C4-2B (cell line): ENCODE results near the gene GALNT9.

ENCODE experiments used
- H3K27ac ChIP-seq: fragments of 450-650 bp; 2 replicates; pipeline ENCODE4 v1.5.1; 2017
- ZFX ChIP-seq: fragments of 450-650 bp; IDR thresholded peaks from 2 replicates; pipeline ENCODE4 v1.6.1; 2017
- TF ChIP-seq, protein P1 (sequence below): fragments of 450-650 bp; conservative IDR thresholded peaks from 2 replicates; pipeline ENCODE4 v1.5.1; 2017; ENCODE audit warnings: mild to moderate bottlenecking

GALNT9 gene

DNA sequence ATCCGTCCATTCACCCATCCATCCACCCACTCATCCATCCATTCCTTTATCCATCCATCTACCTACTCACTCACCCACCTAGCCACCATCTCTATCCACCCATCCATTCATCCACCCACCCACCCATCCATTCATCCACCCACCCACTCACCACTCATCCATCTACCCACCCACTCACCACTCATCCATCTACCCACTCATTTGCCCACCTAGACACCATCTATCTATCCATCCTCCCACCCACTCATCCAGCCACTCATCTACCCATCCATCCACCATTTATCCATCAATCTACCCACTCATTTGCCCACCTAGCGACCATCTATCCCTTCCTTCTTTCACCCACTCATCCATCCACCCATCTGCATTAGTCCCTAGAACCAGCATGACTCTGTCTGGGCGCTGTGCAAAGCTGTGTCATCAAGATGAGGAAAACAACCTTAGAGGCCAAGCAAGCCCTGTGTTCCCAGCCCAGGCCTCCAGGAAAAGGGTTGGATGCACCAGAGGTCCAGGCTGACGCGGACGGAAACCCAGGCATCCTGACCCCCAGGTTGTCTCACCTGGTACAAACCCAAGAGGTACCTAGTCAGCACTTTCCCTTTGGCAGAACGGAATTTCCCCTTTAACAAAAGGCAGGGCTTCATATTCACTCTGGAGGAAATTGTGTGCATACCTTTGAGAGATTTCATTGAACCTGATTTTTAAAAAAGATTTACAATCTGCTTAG, 111.4 kb downstream of the GALNT9 start:
- no peak overlapping the region for H3K27ac ChIP-seq
- no peak for TF ChIP-seq ZFX
- TF ChIP-seq, protein P1, sequence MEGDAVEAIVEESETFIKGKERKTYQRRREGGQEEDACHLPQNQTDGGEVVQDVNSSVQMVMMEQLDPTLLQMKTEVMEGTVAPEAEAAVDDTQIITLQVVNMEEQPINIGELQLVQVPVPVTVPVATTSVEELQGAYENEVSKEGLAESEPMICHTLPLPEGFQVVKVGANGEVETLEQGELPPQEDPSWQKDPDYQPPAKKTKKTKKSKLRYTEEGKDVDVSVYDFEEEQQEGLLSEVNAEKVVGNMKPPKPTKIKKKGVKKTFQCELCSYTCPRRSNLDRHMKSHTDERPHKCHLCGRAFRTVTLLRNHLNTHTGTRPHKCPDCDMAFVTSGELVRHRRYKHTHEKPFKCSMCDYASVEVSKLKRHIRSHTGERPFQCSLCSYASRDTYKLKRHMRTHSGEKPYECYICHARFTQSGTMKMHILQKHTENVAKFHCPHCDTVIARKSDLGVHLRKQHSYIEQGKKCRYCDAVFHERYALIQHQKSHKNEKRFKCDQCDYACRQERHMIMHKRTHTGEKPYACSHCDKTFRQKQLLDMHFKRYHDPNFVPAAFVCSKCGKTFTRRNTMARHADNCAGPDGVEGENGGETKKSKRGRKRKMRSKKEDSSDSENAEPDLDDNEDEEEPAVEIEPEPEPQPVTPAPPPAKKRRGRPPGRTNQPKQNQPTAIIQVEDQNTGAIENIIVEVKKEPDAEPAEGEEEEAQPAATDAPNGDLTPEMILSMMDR, result no peak

GRCh38 chr12:132217371-132217770, 112.0 kb downstream of the GALNT9 start:
- TF ChIP-seq, protein P1, result no peak
- TF ChIP-seq ZFX, result no peak
- no peak overlapping the region for H3K27ac ChIP-seq

DNA sequence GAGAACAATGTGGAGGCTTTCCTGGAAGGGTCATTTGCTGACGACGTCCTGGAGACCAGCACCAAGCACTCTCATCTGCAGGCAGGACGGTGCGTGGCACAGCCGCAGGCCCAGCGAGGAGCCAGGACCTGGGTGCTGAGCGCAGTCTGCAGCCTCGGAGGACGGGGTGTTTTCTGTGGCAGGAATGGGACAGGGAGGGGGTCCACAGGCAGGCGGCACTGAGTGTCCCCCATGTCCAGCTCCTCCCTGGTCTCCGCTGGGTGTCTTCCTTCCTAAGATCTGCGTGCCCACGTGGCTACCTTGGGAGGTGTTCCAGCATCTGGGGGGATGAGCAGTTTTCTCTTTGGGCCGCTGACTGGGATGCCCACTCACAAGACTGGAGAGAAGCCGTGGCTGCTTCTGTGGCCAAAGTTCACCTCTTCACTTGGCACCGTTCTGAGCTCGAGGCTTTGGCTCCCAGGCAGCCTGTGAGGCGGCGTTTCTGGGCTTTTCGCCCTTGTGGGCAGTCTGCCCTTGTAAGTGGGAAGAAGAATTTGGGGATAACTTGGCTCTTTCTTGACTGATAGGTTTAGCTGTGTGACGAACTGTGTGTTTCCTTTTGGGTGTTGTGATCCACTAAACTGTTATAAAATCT, 112.9 kb downstream of the GALNT9 start:
- no peak overlapping the region for H3K27ac ChIP-seq
- TF ChIP-seq ZFX, result no peak
- TF ChIP-seq, protein P1, result no peak

DNA sequence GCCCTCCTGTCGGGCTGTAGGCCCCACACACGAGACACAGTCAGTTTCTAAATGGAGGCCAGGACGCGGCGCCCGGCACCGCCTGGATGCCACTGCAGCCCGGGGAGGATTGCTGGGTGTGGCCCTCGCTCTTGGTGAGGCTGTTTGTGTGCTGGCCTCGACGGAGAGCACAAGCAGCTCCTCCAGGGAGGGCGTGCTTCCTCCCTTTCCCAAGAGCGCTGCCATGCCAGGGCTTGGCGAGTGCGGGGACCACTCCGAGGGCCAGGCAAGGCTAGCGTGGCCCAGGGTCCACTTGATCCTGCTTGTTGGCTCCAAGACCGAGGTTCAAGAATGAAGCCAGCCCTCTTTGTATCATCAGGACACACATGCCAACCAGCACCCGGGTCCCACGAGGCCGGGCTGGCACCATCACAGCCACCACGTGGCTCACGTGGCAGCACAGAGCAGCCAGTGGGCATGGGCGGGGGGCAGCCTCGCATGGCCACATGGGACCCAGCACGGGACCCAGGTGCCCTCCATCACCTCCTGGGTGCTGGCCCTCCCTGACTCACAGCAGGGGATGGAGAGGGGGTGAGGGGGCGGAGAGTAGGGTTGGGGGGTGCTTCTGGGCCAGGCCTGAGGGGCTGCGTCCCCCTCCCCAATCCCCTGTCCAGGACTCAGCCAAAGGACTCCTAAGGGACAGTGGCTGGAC, 113.9 kb downstream of the GALNT9 start:
- no peak overlapping the region for H3K27ac ChIP-seq
- no peak for TF ChIP-seq ZFX
- TF ChIP-seq, protein P1, result no peak

GRCh38 chr12:132214891-132215290, 114.5 kb downstream of the GALNT9 start:
- no peak overlapping the region for H3K27ac ChIP-seq
- TF ChIP-seq ZFX, result no peak
- TF ChIP-seq, protein P1, result no peak

DNA sequence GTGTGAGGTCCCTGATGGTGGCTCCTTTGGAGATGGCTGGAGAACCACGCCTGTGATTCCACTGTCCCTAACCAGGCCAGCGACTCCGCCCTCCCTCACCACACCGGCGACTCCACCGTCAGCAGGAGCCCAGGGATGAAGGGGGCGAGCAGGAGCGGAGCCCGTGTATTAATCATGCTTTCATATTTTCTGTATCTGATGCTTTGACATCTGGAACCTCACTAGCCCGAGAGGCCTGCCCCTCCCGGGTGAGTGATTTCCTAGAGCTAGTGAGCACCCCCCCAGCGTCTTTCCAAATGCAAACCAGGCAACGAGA, 115.3 kb downstream of the GALNT9 start:
- H3K27ac ChIP-seq, result no peak overlapping the region
- TF ChIP-seq, protein P1, result no peak
- no peak for TF ChIP-seq ZFX
